Kidney glomerular epithelial cell (primary cell): ENCODE data around the gene SPRY1.

Source experiments
- DNase-seq: peaks from one replicate; lab custom pipeline; 2025; lab: John Stamatoyannopoulos, UW

Gene SPRY1

GRCh38 chr4:123443401-123444289, 47.0 kb downstream of the SPRY1 start:
- no peak for DNase-seq

- peak; percentile 31 for DNase-seq
Measured at GRCh38 chr4:123444290-123444731, 47.7 kb downstream of the SPRY1 start.

GRCh38 chr4:123446865-123447474, 50.4 kb downstream of the SPRY1 start:
- no peak for DNase-seq

GRCh38 chr4:123449362-123449761, 52.8 kb downstream of the SPRY1 start:
- no peak for DNase-seq

GRCh38 chr4:123449780-123450179, 53.2 kb downstream of the SPRY1 start:
- peak; percentile 60 for DNase-seq

GRCh38 chr4:123450393-123450792, 53.8 kb downstream of the SPRY1 start:
- DNase-seq: no peak

GRCh38 chr4:123452616-123453015, 56.0 kb downstream of the SPRY1 start:
- DNase-seq: peak; percentile 85

GRCh38 chr4:123453061-123453680, 56.6 kb downstream of the SPRY1 start:
- no peak for DNase-seq
